Naive thymus-derived CD4-positive, alpha-beta T cell (primary cell): ENCODE results near the gene TPD52L2. TPM values are rescaled to one million over a fixed set of nuclear protein-coding genes. Genes with fewer than 3 reads are reported as not detected.
A peak's percentile ranks its signal among the peaks of the same experiment; 100 is the strongest.

Experiments used
- ATAC-seq: fragments of 150-1000 bp; cut with Tn5 transposase; 2 replicates; pipeline ENCODE4 v1.10.0; 2021; ENCODE audit warnings: mild to moderate bottlenecking, moderate library complexity
- CTCF ChIA-PET: fragments of 350-600 bp; sonication (Branson Sonifier 250); formaldehyde crosslinking; loops from one replicate; lab custom pipeline; 2021; ENCODE audit warnings: antibody characterized with exemption; lab: Charles Lee
- POLR2A ChIA-PET: fragments of 350-600 bp; sonication (Branson Sonifier 250); formaldehyde crosslinking; loops from one replicate; lab custom pipeline; 2021; ENCODE audit warnings: antibody characterized with exemption, inconsistent platforms; lab: Charles Lee
- DNase-seq, 9 donors: peaks; one replicate each; pipeline versions ENCODE4 v3.0.0 to v3.0.0-alpha.2; 2020 to 2022; ENCODE audit warnings: mixed read lengths in 1 of 9
- H3K27ac ChIP-seq: one replicate; pipeline ENCODE4 v1.7.0; 2013; ENCODE audit warnings: mild to moderate bottlenecking, low read depth, low read length, moderate library complexity
- H3K27me3 ChIP-seq, 2 donors: one replicate each; pipeline ENCODE4 v1.7.0; 2013; ENCODE audit warnings: low read length in 2 of 2, mild to moderate bottlenecking in 2 of 2, moderate library complexity in 2 of 2; ENCODE audit not compliant: control insufficient read depth in 2 of 2, insufficient read depth in 2 of 2
- H3K36me3 ChIP-seq, 3 experiments: 1 replicate in 2 of 3; 2 replicates in 1 of 3; pipeline ENCODE4 v1.7.0; 2013; ENCODE audit warnings: low read length in 3 of 3, mild to moderate bottlenecking in 3 of 3, moderate library complexity in 1 of 3; ENCODE audit not compliant: insufficient read depth in 3 of 3, control insufficient read depth in 2 of 3
- H3K4me1 ChIP-seq, 2 donors: one replicate each; pipeline ENCODE4 v1.7.0; 2013; ENCODE audit warnings: low read length in 2 of 2, mild to moderate bottlenecking in 2 of 2, moderate library complexity in 1 of 2; ENCODE audit not compliant: control insufficient read depth in 2 of 2, insufficient read depth in 2 of 2
- H3K4me3 ChIP-seq: 2 replicates; pipeline ENCODE4 v1.7.0; 2013; ENCODE audit warnings: mild to moderate bottlenecking, low read length
- H3K9me3 ChIP-seq, 3 experiments: 1 replicate in 2 of 3; 2 replicates in 1 of 3; pipeline ENCODE4 v1.7.0; 2013; ENCODE audit warnings: low read length in 3 of 3; ENCODE audit not compliant: control insufficient read depth in 2 of 3
- H3K27ac Mint-ChIP-seq, 9 donors: one replicate each; pipeline ENCODE4 v1.8.0; 2020 to 2022; ENCODE audit warnings: mixed read lengths in 9 of 9, mild to moderate bottlenecking in 8 of 9, moderate library complexity in 5 of 9, inconsistent platforms in 2 of 9
- H3K27me3 Mint-ChIP-seq, 5 donors: one replicate each; pipeline ENCODE4 v1.8.0; 2021 to 2022; ENCODE audit warnings: mixed read lengths in 5 of 5, mild to moderate bottlenecking in 1 of 5
- H3K36me3 Mint-ChIP-seq, 5 donors: one replicate each; pipeline ENCODE4 v1.8.0; 2020 to 2022; ENCODE audit warnings: mixed read lengths in 5 of 5, mild to moderate bottlenecking in 3 of 5, inconsistent platforms in 1 of 5
- H3K4me1 Mint-ChIP-seq, 7 donors: one replicate each; pipeline ENCODE4 v1.8.0; 2020 to 2022; ENCODE audit warnings: mixed read lengths in 7 of 7, mild to moderate bottlenecking in 3 of 7, inconsistent platforms in 1 of 7
- H3K4me3 Mint-ChIP-seq, 10 donors: one replicate each; pipeline ENCODE4 v1.8.0; 2020 to 2022; ENCODE audit warnings: mild to moderate bottlenecking in 10 of 10, mixed read lengths in 10 of 10, moderate library complexity in 6 of 10, inconsistent platforms in 2 of 10
- H3K9me3 Mint-ChIP-seq, 11 donors: one replicate each; pipeline ENCODE4 v1.8.0; 2020 to 2022; ENCODE audit warnings: mixed read lengths in 11 of 11, mild to moderate bottlenecking in 4 of 11, inconsistent platforms in 1 of 11, moderate library complexity in 1 of 11
- intact Hi-C, 2 donors: fragments of 100-400 bp; cut with micrococcal nuclease; formaldehyde crosslinking; loops; one replicate each; pipeline ENCODE4 v1.15.1; 2023
- polyA plus RNA-seq, 2 donors: library from polyadenylated mRNA; unstranded; fragments of 300-500 nt; fragmentation: Illumina TruSeq; gene quantifications; one replicate each; pipeline ENCODE4 v1.2.3, GENCODE V29; 2021
- total RNA-seq, 6 experiments: library from RNA in 5 of 6; stranded (reverse) in 5 of 6; gene quantifications; 1 replicate in 5 of 6; 2 replicates in 1 of 6; pipeline ENCODE4 v1.2.3 and lab custom pipeline; 2021 to 2026

The TPD52L2 gene
- total and polyA plus RNA-seq, 7 experiments from 2014 or later: 33.7 to 84.0 (median 47.5) TPM

DNA sequence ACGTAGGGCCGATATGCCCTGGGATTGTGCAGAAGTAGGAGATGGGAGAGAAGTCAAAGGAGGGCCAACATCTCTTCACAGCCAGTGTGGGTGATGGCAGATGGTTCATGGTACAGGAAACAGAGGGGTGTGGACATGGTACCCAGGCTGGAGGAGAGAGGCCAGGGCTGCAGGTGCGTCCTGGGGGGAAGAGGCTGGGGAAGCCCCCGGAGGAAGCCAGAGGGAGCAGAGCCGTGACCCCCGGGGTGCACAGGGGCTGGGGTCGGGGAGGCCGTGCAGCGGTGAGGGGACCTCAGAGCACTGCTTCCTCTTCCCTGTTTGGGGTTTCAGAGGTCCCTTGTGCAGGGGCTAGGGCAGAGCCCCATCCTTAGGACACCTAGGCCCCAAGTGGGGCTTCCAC is 22.8 kb upstream of the TPD52L2 start:
- ATAC-seq (no peak), DNase-seq (no peak)
- H3K27ac ChIP-seq: no peak overlapping the region
- Mint-ChIP-seq H3K4me3 (no peak overlapping the region), H3K9me3 (peaks cover 0 to 2% (median 0%) of the 10 kb centered on the region in 11 donors), H3K27me3 (peaks cover 23 to 46% (median 29%) of the 10 kb centered on the region in 5 donors), H3K4me1 (peaks cover 0 to 20% (median 4%) of the 10 kb centered on the region in 7 donors), H3K27ac (no peak overlapping the region), H3K36me3 (no peaks in the 10 kb centered on the region)
- POLR2A ChIA-PET: no interaction called here
- H3K4me3 ChIP-seq: no peak overlapping the region
- no peaks in the 10 kb centered on the region for H3K9me3 ChIP-seq
- intact Hi-C loops: no loop called here
- H3K27me3 ChIP-seq: peaks cover 0 to 17% of the 10 kb centered on the region in 2 donors
- H3K36me3 ChIP-seq: no peaks in the 10 kb centered on the region
- H3K4me1 ChIP-seq: peaks cover 0 to 6% of the 10 kb centered on the region in 2 donors
- CTCF ChIA-PET: no interaction called here

DNA sequence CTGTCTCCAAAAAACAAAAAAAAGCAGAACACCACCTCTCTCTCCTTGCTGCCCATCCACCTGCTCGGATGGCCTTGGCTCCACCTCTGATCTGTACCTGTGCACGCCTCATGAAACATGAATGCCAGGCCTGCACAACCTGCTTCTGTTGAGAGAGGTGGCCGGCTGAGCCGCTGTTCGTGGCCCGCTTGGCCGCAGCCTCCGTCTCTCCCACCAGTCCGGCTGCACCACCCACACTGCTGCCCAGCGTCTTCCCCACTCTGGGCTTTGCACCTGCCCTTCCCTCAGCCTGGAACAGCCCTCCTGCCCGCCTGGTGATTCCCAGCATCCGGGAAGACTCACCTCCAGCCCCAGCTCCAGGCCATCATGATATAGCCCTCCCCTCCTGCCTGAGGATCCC is 21.8 kb upstream of the TPD52L2 start:
- Mint-ChIP-seq H3K27me3 (peaks cover 23 to 45% (median 29%) of the 10 kb centered on the region in 5 donors), H3K27ac (no peak overlapping the region), H3K9me3 (peaks cover 0 to 2% (median 0%) of the 10 kb centered on the region in 11 donors), H3K4me1 (peaks cover 0 to 14% (median 4%) of the 10 kb centered on the region in 7 donors), H3K4me3 (peak overlapping the region in 1 of 10 donors; percentile 7), H3K36me3 (no peaks in the 10 kb centered on the region)
- H3K9me3 ChIP-seq: no peaks in the 10 kb centered on the region
- DNase-seq (no peak), ATAC-seq (no peak)
- no peaks in the 10 kb centered on the region for H3K36me3 ChIP-seq
- no peak overlapping the region for H3K27ac ChIP-seq
- intact Hi-C loops: no loop called here
- ChIA-PET POLR2A (no interaction called here), CTCF (no interaction called here)
- H3K4me1 ChIP-seq: peaks cover 0 to 9% of the 10 kb centered on the region in 2 donors
- H3K27me3 ChIP-seq: peaks cover 0 to 19% of the 10 kb centered on the region in 2 donors
- H3K4me3 ChIP-seq: no peak overlapping the region

DNA sequence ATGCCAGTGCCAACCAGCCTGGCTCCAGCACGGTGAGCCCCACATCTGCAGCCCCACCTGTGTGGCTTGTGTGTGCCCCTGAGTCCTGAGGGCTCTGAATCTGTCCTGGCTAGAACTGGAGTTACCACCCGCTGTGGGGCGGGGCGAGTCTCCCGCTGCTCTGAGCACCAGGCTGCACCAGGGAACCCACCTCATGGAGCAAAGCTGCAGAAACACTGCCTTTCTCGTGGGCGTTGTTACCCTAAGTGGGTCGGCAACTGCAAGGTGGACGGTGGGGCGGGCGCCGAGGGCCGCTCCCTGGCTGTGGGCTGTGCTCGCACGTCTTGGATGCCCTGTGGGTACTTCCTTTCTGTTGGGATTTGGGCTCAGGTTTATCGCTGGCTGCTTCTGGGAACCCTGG is 21.3 kb upstream of the TPD52L2 start:
- Mint-ChIP-seq H3K36me3 (no peaks in the 10 kb centered on the region), H3K9me3 (peaks cover 0 to 2% (median 0%) of the 10 kb centered on the region in 11 donors), H3K4me1 (peaks cover 0 to 14% (median 4%) of the 10 kb centered on the region in 7 donors), H3K4me3 (peak overlapping the region in 1 of 10 donors; percentile 19), H3K27ac (no peak overlapping the region), H3K27me3 (peaks cover 23 to 45% (median 29%) of the 10 kb centered on the region in 5 donors)
- Histone ChIP-seq H3K4me1 (peaks cover 0 to 9% of the 10 kb centered on the region in 2 donors), H3K36me3 (no peaks in the 10 kb centered on the region), H3K4me3 (no peak overlapping the region), H3K9me3 (no peaks in the 10 kb centered on the region), H3K27me3 (peaks cover 0 to 19% of the 10 kb centered on the region in 2 donors), H3K27ac (no peak overlapping the region)
- CTCF ChIA-PET: no interaction called here
- POLR2A ChIA-PET: interaction anchor here (0.7 kb wide), 1 partner anchor 108 kb away, joined by 4 read pairs; no protein-coding TSS in a partner anchor
- intact Hi-C loops: no loop called here
- ATAC-seq: no peak
- no peak for DNase-seq

DNA sequence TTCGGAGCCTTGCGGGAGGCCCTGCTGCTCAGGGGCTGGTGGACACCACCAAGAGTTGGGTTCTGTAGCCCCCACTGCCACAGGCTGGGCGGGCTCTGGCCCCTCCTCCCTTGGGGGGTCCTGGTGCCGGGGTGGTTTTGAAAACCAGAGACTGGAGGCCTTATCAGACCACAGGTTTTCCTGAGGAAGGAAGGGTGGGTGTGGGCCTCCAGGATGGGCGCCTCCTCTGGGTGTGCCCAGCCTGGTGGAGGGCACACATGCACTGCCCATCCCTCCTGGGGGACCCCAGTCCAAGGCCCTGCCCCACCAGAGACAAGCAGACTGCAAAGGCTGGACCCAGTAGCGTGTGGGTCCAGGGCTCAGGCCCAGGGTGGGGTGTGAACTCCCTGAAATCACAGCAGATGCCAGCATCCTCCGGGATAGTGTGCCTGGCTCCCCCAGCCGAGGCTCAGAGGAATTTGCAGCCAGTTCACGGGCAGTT is 20.5 kb upstream of the TPD52L2 start:
- H3K27me3 Mint-ChIP-seq: peaks cover 23 to 45% (median 29%) of the 10 kb centered on the region in 5 donors
- H3K4me3 Mint-ChIP-seq: no peak overlapping the region
- Histone ChIP-seq H3K27ac (no peak overlapping the region), H3K27me3 (peaks cover 0 to 19% of the 10 kb centered on the region in 2 donors), H3K4me1 (peaks cover 0 to 9% of the 10 kb centered on the region in 2 donors), H3K4me3 (no peak overlapping the region), H3K9me3 (no peaks in the 10 kb centered on the region), H3K36me3 (no peaks in the 10 kb centered on the region)
- peaks cover 0 to 14% (median 4%) of the 10 kb centered on the region in 7 donors for H3K4me1 Mint-ChIP-seq
- POLR2A ChIA-PET: interaction anchor here (0.7 kb wide), 1 partner anchor 109 kb away, joined by 4 read pairs; no protein-coding TSS in a partner anchor
- ATAC-seq (no peak), DNase-seq (no peak)
- peaks cover 0 to 2% (median 0%) of the 10 kb centered on the region in 11 donors for H3K9me3 Mint-ChIP-seq
- H3K36me3 Mint-ChIP-seq: no peaks in the 10 kb centered on the region
- no peak overlapping the region for H3K27ac Mint-ChIP-seq
- intact Hi-C loops: no loop called here
- CTCF ChIA-PET: no interaction called here

DNA sequence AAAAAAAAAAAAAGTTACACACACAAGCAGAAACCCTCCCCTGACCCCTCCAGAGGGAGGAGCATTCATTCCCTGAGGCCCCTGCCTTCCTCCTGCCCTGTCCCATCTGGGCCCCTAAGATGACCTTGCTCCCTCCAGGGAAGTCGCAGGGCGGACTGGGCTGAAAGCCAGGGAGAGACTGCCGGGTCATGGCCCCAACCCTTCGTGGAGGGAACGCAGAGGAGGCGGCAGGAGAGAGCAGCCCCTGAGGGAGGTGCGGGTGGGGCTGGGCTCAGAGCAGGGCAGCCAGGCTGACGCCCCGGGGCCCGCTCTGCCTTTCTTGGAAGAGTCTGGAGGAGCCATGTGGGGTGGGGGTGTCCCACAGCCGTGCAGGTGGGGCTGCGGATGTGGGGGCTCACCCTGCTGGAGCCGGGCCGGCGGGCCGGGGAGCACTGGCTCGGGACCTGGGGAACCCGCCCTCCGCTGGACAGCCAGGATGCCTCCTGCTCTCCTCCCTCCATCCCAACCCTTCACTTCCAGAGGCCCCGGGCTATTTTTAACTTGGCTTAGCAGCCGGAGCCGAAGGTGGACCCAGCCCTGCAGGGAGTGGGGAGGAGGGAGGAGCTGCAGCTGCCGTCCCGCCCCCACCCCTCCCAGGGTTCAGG is 18.8 kb upstream of the TPD52L2 start:
- Mint-ChIP-seq H3K9me3 (peaks cover 0 to 5% (median 0%) of the 10 kb centered on the region in 11 donors), H3K4me3 (peak overlapping the region in 2 of 10 donors; percentile 37 to 58), H3K4me1 (peaks cover 0 to 22% (median 8%) of the 10 kb centered on the region in 7 donors), H3K27ac (peak overlapping the region in 1 of 9 donors; percentile 38), H3K36me3 (no peaks in the 10 kb centered on the region), H3K27me3 (peaks cover 25 to 48% (median 38%) of the 10 kb centered on the region in 5 donors)
- CTCF ChIA-PET: no interaction called here
- peaks cover 0 to 9% of the 10 kb centered on the region in 2 donors for H3K4me1 ChIP-seq
- peaks cover 0 to 19% of the 10 kb centered on the region in 2 donors for H3K27me3 ChIP-seq
- POLR2A ChIA-PET: interaction anchor here (0.7 kb wide), 1 partner anchor 85 kb away, joined by 7 read pairs; no protein-coding TSS in a partner anchor
- H3K9me3 ChIP-seq: no peaks in the 10 kb centered on the region
- H3K36me3 ChIP-seq: no peaks in the 10 kb centered on the region
- no peak for DNase-seq
- no peak overlapping the region for H3K4me3 ChIP-seq
- intact Hi-C loops: no loop called here
- no peak overlapping the region for H3K27ac ChIP-seq
- peak; percentile 8 for ATAC-seq

DNA sequence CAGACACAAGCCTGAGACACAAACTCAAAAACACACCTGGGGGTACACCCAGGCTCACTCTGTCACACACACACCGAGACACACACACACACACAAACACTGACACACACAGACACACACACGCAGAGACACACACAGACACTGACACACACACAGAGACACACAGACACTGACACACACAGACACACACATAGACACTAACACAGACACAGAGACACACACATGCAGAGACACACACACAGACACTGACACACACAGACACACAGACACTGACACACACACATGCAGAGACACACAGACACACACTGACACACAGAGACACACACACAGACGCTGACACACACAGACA is 18.2 kb upstream of the TPD52L2 start:
- Histone ChIP-seq H3K4me1 (peaks cover 0 to 9% of the 10 kb centered on the region in 2 donors), H3K27ac (no peak overlapping the region), H3K4me3 (no peak overlapping the region), H3K27me3 (peaks cover 0 to 19% of the 10 kb centered on the region in 2 donors), H3K9me3 (no peaks in the 10 kb centered on the region), H3K36me3 (no peaks in the 10 kb centered on the region)
- peaks cover 25 to 48% (median 35%) of the 10 kb centered on the region in 5 donors for H3K27me3 Mint-ChIP-seq
- no peak for DNase-seq
- H3K9me3 Mint-ChIP-seq: peaks cover 0 to 5% (median 0%) of the 10 kb centered on the region in 11 donors
- H3K4me3 Mint-ChIP-seq: no peak overlapping the region
- peaks cover 0 to 22% (median 8%) of the 10 kb centered on the region in 7 donors for H3K4me1 Mint-ChIP-seq
- no peak overlapping the region for H3K27ac Mint-ChIP-seq
- ChIA-PET CTCF (no interaction called here), POLR2A (interaction anchor here (0.6 to 1.0 kb wide), 2 partner anchors 28 to 326 kb away, joined by 3 to 5 read pairs; partner anchors contain the start of gene PPDPF)
- intact Hi-C loops: no loop called here
- no peak for ATAC-seq
- no peaks in the 10 kb centered on the region for H3K36me3 Mint-ChIP-seq
